NB4 (cell line): ENCODE data around the gene CUEDC1.

ENCODE experiments used
- DNase-seq: peaks from one replicate; pipeline ENCODE4 v3.0.0; 2010; ENCODE audit warnings: low read depth
- H3K4me3 ChIP-seq: one replicate; pipeline ENCODE4 v1.5.1; 2011; ENCODE audit warnings: mild to moderate bottlenecking, low read depth, low read length, moderate library complexity
- CTCF ChIP-seq: IDR thresholded peaks from one replicate; pipeline ENCODE4 v1.5.1; 2012; ENCODE audit warnings: low read depth, low read length
- MYC ChIP-seq: IDR thresholded peaks from 2 replicates; pipeline ENCODE4 v1.6.1; 2011; ENCODE audit warnings: low read depth, low read length
- POLR2A ChIP-seq: IDR thresholded peaks from 2 replicates; pipeline ENCODE4 v1.6.1; 2011; ENCODE audit warnings: mild to moderate bottlenecking; ENCODE audit not compliant: insufficient read length; ENCODE audit errors: extremely low read depth
- TF ChIP-seq, protein P1 (sequence below): IDR thresholded peaks from 2 replicates; pipeline ENCODE4 v1.6.1; 2011; ENCODE audit warnings: low read depth, low read length

Gene CUEDC1

GRCh38 chr17:57833179-57833939, 121.9 kb downstream of the CUEDC1 start:
- no peak; the same call in 1 of the 2 replicates for TF ChIP-seq MYC
- TF ChIP-seq, protein P1, sequence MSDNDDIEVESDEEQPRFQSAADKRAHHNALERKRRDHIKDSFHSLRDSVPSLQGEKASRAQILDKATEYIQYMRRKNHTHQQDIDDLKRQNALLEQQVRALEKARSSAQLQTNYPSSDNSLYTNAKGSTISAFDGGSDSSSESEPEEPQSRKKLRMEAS = peak; percentile 33; the same call in 1 of the 2 replicates
- TF ChIP-seq CTCF = peak; percentile 86
- TF ChIP-seq POLR2A = no peak
- DNase-seq = peak; percentile 90
- peak overlapping the region; percentile 46 for H3K4me3 ChIP-seq

DNA sequence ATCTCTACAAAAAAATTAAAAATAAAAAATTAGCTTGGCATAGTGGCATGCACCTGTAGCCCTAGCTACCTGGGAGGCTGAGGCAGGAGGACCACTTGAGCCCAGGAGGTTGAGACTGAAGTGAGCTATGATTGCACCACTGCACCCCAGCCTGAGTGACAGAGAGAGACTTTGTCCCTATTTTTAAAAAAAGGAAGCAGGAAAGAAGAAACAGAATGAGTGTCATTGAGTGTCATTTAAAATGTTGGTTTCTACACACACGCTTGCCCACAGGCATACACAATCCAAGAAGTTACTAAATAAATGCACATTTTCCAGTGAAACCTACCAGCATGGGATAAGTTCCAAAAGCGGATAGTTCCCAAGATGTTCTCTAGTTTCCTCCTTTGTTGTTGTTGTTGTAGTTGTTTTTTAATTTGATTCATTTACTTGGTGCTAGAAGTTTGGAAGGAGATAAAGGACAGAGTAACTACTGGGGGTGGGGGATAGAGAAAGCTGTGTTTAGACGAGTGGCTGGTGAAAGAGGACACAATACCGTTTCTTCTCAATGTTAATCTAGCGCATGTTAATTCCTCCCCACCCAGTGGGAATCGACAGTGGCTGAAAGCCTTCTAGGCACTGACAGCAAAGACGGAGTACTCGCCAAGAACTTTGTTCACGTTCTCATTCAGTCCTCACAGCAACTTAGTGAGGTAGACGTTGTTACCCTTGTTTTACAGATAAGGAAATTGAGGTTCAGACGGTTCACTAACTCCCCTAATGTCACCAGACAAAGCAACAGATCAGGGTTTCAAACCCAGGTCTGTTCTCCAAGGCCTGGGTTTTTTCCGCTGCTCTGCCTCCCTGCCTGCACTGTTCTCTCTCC, 122.7 kb downstream of the CUEDC1 start:
- H3K4me3 ChIP-seq = peak overlapping the region; percentile 46
- DNase-seq = peak; percentile 54
- TF ChIP-seq, protein P1 = no peak
- no peak for TF ChIP-seq CTCF
- TF ChIP-seq POLR2A = no peak
- TF ChIP-seq MYC = no peak

DNA sequence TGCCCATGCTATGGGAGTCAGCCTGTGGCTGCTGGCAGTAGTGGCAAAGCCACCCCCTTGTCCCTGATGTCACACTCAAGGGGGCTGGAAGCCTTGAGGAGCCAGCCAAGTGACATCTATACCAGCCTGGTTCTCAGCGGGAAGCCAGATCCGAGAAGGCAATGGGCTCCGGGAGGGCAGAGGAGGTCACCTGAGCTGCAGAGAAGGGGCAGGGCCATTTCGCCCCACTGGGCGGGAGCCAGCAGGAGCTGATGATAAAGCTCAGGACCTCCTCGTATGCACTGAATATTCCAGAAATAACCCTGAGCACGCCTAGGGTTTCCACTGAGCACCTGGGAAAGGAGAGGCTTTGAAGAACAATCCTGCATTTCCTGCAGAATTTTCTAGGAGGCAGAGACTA, 124.3 kb downstream of the CUEDC1 start:
- TF ChIP-seq, protein P1 = no peak
- TF ChIP-seq MYC (no peak), CTCF (no peak), POLR2A (no peak)
- DNase-seq = no peak

DNA sequence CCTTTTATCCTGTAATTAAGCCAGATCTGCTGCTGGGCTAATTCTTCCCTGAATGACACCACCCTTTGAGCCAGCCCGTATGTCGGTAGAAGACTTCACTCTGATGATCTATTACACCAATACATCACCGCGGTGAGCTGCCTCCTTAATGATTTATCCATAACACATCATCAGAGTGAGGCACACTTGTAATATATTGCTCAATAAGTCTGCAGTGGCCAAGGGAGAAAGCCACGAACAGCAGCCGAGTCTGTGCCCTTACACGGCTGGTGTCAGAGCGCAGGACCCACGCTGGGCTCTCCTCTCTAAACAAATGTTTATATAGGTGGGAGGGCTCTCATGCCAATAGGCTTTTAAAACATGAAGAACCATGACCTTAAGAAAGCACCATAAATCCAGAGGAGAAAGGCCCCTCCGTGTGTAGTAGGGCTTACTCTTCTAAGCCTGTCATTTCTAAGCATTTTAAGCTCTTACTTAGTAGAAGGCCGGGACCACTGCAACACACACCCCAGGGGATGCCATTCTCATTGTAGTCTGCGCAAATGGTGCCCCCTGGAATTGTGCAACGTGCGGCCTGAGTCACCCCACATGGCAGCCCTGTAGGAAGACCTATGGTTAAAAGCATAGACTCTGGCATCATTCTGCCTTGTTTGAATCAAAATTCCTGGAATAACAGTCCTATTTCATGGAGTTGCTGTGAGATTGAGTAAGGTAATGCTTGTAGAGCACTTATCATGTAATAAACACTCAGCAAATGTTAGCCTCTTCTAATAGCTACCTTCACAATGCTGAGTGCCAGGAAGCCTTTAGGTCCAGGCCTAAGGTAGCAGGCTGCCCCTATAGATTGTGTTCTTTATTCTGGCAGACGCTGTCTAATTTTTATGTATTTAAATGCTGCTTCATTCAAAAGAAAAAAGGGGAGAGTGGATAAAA, 131.5 kb downstream of the CUEDC1 start:
- H3K4me3 ChIP-seq = no peak overlapping the region
- TF ChIP-seq POLR2A (no peak), CTCF (no peak), MYC (no peak)
- TF ChIP-seq, protein P1 = no peak
- peak; percentile 71 for DNase-seq

More for the DNA sequence above, 124.3 kb downstream of the CUEDC1 start:
- H3K4me3 ChIP-seq = no peak overlapping the region

DNA sequence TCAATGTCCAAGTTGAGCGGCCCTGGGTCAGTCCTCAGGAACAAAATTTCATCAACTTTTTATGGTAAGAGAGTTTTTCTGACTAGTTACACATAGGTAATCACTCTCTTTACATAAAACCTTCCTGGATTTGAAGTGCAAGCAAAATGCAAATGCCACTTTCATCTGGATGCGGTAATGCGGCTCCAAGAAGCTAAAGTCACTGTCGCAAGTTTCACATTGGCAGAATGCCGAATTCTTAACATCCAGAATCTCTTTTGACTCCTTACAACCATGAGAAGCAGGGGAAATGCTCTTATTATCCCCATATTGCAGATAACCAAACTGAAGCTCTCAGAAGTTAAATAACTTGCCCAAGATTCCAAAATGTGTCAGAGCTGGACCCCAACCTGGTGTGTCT, 135.3 kb downstream of the CUEDC1 start:
- no peak for DNase-seq
- H3K4me3 ChIP-seq = no peak overlapping the region
- TF ChIP-seq MYC (no peak), CTCF (no peak), POLR2A (no peak)
- TF ChIP-seq, protein P1 = no peak
